Neural progenitor cell (in vitro differentiated cells): Measurements from ENCODE around the gene RAP1A. TPM values are rescaled to one million over a fixed set of nuclear protein-coding genes. Genes with fewer than 3 reads are reported as not detected.

Experiments
- DNase-seq: peaks from one replicate; pipeline ENCODE4 v3.0.0-alpha.2; 2016; ENCODE audit warnings: low spot score
- H2AFZ ChIP-seq: fragments of 200-600 bp; sonication (generic); replicated peaks from 2 replicates; pipeline ENCODE4 v1.6.1; 2016; ENCODE audit warnings: antibody characterized with exemption
- H3F3A ChIP-seq: fragments of 200-600 bp; sonication (generic); 2 replicates; pipeline ENCODE4 v1.6.1; 2016; ENCODE audit warnings: antibody characterized with exemption, low read depth
- H3K27ac ChIP-seq: fragments of 200-600 bp; sonication (generic); 2 replicates; pipeline ENCODE4 v1.5.1; 2016; ENCODE audit warnings: mild to moderate bottlenecking
- H3K27me3 ChIP-seq: fragments of 200-600 bp; sonication (generic); 2 replicates; pipeline ENCODE4 v1.6.1; 2016; ENCODE audit warnings: mild to moderate bottlenecking, moderate library complexity
- H3K36me3 ChIP-seq: fragments of 200-600 bp; sonication (generic); 2 replicates; pipeline ENCODE4 v1.5.1; 2016
- H3K4me1 ChIP-seq: fragments of 200-600 bp; sonication (generic); 2 replicates; pipeline ENCODE4 v1.6.1; 2016; ENCODE audit warnings: mixed run types
- H3K4me2 ChIP-seq: fragments of 200-600 bp; sonication (generic); 2 replicates; pipeline ENCODE4 v1.6.1; 2016
- H3K4me3 ChIP-seq: fragments of 200-600 bp; sonication (generic); 2 replicates; pipeline ENCODE4 v1.5.1; 2016
- H3K79me2 ChIP-seq: fragments of 200-600 bp; sonication (generic); 2 replicates; pipeline ENCODE4 v1.6.1; 2016; ENCODE audit warnings: low read depth
- H3K9ac ChIP-seq: fragments of 200-600 bp; sonication (generic); 2 replicates; pipeline ENCODE4 v1.6.1; 2016
- H3K9me3 ChIP-seq: fragments of 200-600 bp; sonication (generic); 2 replicates; pipeline ENCODE4 v1.5.1; 2016; ENCODE audit warnings: low read depth
- H4K20me1 ChIP-seq: fragments of 200-600 bp; sonication (generic); 2 replicates; pipeline ENCODE4 v1.6.1; 2016; ENCODE audit warnings: low read depth
- H3K27ac Mint-ChIP-seq: 3 replicates; pipeline ENCODE4 v1.8.0; 2021; ENCODE audit warnings: mixed read lengths
- H3K27me3 Mint-ChIP-seq: 2 replicates; pipeline ENCODE4 v1.8.0; 2022; ENCODE audit warnings: low read depth, mild to moderate bottlenecking, inconsistent platforms, moderate library complexity, mixed read lengths; ENCODE audit not compliant: insufficient read depth
- H3K36me3 Mint-ChIP-seq: 3 replicates; pipeline ENCODE4 v1.8.0; 2021; ENCODE audit warnings: mixed read lengths
- H3K4me1 Mint-ChIP-seq: 3 replicates; pipeline ENCODE4 v1.8.0; 2021; ENCODE audit warnings: mixed read lengths
- H3K4me3 Mint-ChIP-seq: 3 replicates; pipeline ENCODE4 v1.8.0; 2021; ENCODE audit warnings: mild to moderate bottlenecking, moderate library complexity, mixed read lengths
- H3K9me3 Mint-ChIP-seq: 3 replicates; pipeline ENCODE4 v1.8.0; 2020; ENCODE audit warnings: mixed read lengths
- EZH2 ChIP-seq: fragments of 200-600 bp; sonication (generic); IDR thresholded peaks from 2 replicates; pipeline ENCODE4 v1.6.1; 2017; ENCODE audit warnings: antibody characterized with exemption, mild to moderate bottlenecking, moderate library complexity
- EZH2phosphoT487 ChIP-seq: fragments of 200-600 bp; sonication (generic); IDR thresholded peaks from 2 replicates; pipeline ENCODE4 v1.6.1; 2017; ENCODE audit warnings: antibody characterized with exemption
- total RNA-seq: library from RNA; depleted of rRNA; stranded (reverse); fragments of >200 nt; gene quantifications from 2 replicates; pipeline ENCODE4 v1.2.3, GENCODE V29; 2015; ENCODE audit warnings: low replicate concordance
- TF ChIP-seq, protein P1 (sequence below): fragments of 200-600 bp; sonication (generic); IDR thresholded peaks from 2 replicates; pipeline ENCODE4 v1.5.1; 2017; ENCODE audit warnings: antibody characterized with exemption, mild to moderate bottlenecking

Gene RAP1A
- total RNA-seq, 1 donor from 2014 or later: 27.5 TPM

DNA sequence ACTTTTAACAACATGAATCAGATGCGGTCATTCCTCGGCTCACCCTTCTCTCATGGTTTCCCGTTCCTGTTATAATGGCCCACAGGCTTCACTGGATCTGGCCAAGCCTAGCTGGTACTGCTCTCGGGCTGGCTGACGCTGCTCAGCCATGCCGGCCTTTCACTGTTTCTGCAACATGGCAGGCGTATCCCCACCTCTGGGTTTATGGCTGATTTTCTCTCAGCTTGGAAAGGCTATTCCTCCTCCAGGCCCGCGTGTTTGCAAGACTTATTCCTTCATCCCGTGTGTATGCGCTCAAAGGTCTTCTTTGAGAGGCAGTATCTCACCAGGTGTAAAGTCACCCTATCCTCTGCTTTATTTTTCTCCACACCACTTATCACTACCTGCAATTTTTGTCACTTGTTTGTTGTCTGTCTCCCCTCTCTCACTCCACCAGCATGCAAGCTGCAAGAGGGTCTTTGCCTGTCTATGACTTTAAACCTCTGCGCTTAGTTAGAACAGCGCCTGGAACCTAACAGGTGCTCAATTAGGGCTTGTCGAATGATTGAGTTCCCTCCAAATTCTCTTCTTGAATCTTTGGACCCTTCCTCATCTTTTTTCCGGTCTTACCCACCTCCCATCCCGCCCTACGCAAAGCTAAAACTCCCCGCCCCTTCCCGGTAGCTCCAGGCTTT is 491 bp upstream of the RAP1A start:
- H3F3A ChIP-seq: peaks cover 9% of the 10 kb centered on the region

DNA sequence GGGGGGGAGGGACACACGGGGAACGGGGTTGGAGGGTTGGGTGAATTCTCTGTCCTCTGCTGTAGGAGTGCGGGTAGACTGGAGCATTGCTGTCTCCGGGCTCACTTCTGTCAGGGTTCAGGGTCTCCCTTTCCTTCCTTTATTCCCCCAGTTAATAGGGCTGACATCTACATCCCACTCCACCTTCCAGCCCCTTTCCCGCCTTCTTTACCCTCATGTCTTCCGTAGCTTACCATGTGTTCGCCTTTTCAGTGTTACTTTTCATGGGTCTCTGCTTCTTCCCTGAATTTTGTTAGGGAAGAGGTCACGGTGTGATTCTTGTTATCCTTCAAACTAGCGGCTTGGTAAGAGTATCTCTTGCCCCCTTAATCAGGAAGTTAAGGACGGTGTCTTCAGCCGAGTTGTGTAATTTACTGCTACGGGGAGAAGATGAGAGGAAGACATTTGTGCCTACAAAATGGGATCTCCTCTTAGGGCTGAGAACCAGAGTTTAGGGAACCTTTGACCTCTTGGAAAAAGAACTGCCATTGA is 917 bp downstream of the RAP1A start:
- Mint-ChIP-seq H3K9me3 (no peaks in the 10 kb centered on the region), H3K4me1 (peaks cover 23% of the 10 kb centered on the region), H3K36me3 (no peaks in the 10 kb centered on the region), H3K27me3 (peaks cover 2% of the 10 kb centered on the region), H3K27ac (peak overlapping the region; percentile 2), H3K4me3 (peak overlapping the region; percentile 88)
- no peak for TF ChIP-seq EZH2
- TF ChIP-seq, protein P1, sequence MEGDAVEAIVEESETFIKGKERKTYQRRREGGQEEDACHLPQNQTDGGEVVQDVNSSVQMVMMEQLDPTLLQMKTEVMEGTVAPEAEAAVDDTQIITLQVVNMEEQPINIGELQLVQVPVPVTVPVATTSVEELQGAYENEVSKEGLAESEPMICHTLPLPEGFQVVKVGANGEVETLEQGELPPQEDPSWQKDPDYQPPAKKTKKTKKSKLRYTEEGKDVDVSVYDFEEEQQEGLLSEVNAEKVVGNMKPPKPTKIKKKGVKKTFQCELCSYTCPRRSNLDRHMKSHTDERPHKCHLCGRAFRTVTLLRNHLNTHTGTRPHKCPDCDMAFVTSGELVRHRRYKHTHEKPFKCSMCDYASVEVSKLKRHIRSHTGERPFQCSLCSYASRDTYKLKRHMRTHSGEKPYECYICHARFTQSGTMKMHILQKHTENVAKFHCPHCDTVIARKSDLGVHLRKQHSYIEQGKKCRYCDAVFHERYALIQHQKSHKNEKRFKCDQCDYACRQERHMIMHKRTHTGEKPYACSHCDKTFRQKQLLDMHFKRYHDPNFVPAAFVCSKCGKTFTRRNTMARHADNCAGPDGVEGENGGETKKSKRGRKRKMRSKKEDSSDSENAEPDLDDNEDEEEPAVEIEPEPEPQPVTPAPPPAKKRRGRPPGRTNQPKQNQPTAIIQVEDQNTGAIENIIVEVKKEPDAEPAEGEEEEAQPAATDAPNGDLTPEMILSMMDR: no peak
- no peak for TF ChIP-seq EZH2phosphoT487
- Histone ChIP-seq H3K4me1 (peaks cover 12% of the 10 kb centered on the region), H4K20me1 (peaks cover 24% of the 10 kb centered on the region), H3K36me3 (no peaks in the 10 kb centered on the region), H3K4me2 (peak overlapping the region; percentile 84), H3K27me3 (no peaks in the 10 kb centered on the region), H3K9me3 (no peaks in the 10 kb centered on the region), H3K79me2 (peaks cover 56% of the 10 kb centered on the region), H3K27ac (peak overlapping the region; percentile 6), H3F3A (peaks cover 9% of the 10 kb centered on the region), H3K4me3 (peak overlapping the region; percentile 54), H3K9ac (peak overlapping the region; percentile 56), H2AFZ (no peak overlapping the region)
- no peak for DNase-seq

More for the DNA sequence above, 491 bp upstream of the RAP1A start:
- TF ChIP-seq EZH2 (peak; percentile 27), EZH2phosphoT487 (no peak)
- peaks cover 2% of the 10 kb centered on the region for H3K27me3 Mint-ChIP-seq
- no peaks in the 10 kb centered on the region for H3K36me3 Mint-ChIP-seq
- peaks cover 12% of the 10 kb centered on the region for H3K4me1 ChIP-seq
- peak overlapping the region; percentile 87 for H3K27ac Mint-ChIP-seq
- H3K4me2 ChIP-seq: peak overlapping the region; percentile 84
- peaks cover 42% of the 10 kb centered on the region for H3K79me2 ChIP-seq
- peak overlapping the region; percentile 75 for H2AFZ ChIP-seq
- no peaks in the 10 kb centered on the region for H3K36me3 ChIP-seq
- no peaks in the 10 kb centered on the region for H3K9me3 ChIP-seq
- H3K4me1 Mint-ChIP-seq: peaks cover 23% of the 10 kb centered on the region
- peak overlapping the region; percentile 54 for H3K4me3 ChIP-seq
- H3K9me3 Mint-ChIP-seq: no peaks in the 10 kb centered on the region
- no peaks in the 10 kb centered on the region for H3K27me3 ChIP-seq
- DNase-seq: no peak
- H3K9ac ChIP-seq: no peak overlapping the region
- no peak overlapping the region for H3K27ac ChIP-seq
- peak overlapping the region; percentile 87 for H3K4me3 Mint-ChIP-seq
- H4K20me1 ChIP-seq: peaks cover 24% of the 10 kb centered on the region

DNA sequence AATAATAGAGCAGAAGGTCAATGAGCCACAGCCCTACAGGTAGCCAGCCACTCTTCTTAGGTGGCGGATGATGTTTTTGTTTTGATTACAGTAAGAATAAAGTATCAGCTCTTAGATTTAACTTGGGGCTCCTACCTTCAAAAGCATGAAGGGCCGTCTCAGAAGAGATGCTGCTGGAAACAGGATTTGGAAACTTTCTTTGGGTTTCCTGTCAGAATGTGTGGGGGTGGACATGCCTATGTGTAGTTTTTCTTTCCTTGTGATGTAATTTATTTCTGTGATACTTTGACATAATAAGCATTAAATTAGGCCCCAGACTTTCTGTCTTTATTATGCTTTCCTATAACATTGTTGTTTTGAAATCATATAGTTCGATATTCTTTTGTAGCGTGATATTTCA is 1.5 kb downstream of the RAP1A start:
- H3K9me3 ChIP-seq: no peaks in the 10 kb centered on the region
- peaks cover 9% of the 10 kb centered on the region for H3F3A ChIP-seq
- no peak overlapping the region for H3K27ac ChIP-seq
- Mint-ChIP-seq H3K9me3 (no peaks in the 10 kb centered on the region), H3K36me3 (no peaks in the 10 kb centered on the region), H3K27ac (no peak overlapping the region), H3K4me1 (peaks cover 23% of the 10 kb centered on the region), H3K4me3 (peak overlapping the region; percentile 88), H3K27me3 (peaks cover 2% of the 10 kb centered on the region)
- no peak for DNase-seq
- H3K27me3 ChIP-seq: no peaks in the 10 kb centered on the region
- peaks cover 29% of the 10 kb centered on the region for H4K20me1 ChIP-seq
- peak overlapping the region; percentile 84 for H3K4me2 ChIP-seq
- H3K79me2 ChIP-seq: peaks cover 62% of the 10 kb centered on the region
- no peak overlapping the region for H2AFZ ChIP-seq
- peaks cover 12% of the 10 kb centered on the region for H3K4me1 ChIP-seq
- peak overlapping the region; percentile 54 for H3K4me3 ChIP-seq
- TF ChIP-seq, protein P1: no peak
- TF ChIP-seq EZH2 (no peak), EZH2phosphoT487 (no peak)
- H3K9ac ChIP-seq: no peak overlapping the region
- no peaks in the 10 kb centered on the region for H3K36me3 ChIP-seq

DNA sequence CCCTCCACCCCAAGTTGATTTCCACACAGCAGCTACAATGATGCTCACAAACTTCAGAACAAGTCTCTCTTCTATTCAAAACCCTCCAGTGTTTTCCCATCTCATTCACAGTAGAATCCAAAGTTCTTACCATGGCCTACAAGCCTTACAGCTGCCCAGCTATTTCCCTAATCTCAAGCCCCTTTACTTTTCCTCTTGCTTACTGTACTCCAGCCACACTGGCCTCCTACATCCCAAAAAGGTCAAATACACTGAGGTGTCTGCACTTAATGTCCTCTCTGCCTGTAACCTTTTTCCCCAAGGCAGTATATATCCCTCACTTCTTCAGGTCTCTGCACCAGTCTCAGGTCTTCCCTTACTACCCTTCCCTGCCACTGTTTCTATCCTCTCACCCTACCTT is 2.6 kb downstream of the RAP1A start:
- H2AFZ ChIP-seq: no peak overlapping the region
- Mint-ChIP-seq H3K27ac (no peak overlapping the region), H3K9me3 (no peaks in the 10 kb centered on the region), H3K4me1 (peaks cover 23% of the 10 kb centered on the region), H3K27me3 (peaks cover 2% of the 10 kb centered on the region), H3K4me3 (peak overlapping the region; percentile 10), H3K36me3 (no peaks in the 10 kb centered on the region)
- TF ChIP-seq, protein P1: no peak
- no peak for TF ChIP-seq EZH2
- no peak for TF ChIP-seq EZH2phosphoT487
- peaks cover 73% of the 10 kb centered on the region for H3K79me2 ChIP-seq
- no peak for DNase-seq
- no peak overlapping the region for H3K27ac ChIP-seq
- H3K4me2 ChIP-seq: no peak overlapping the region
- H3K4me3 ChIP-seq: no peak overlapping the region
- no peaks in the 10 kb centered on the region for H3K9me3 ChIP-seq
- H3K27me3 ChIP-seq: no peaks in the 10 kb centered on the region
- peaks cover 36% of the 10 kb centered on the region for H4K20me1 ChIP-seq
- peaks cover 12% of the 10 kb centered on the region for H3K4me1 ChIP-seq
- H3K9ac ChIP-seq: no peak overlapping the region
- peaks cover 9% of the 10 kb centered on the region for H3F3A ChIP-seq
- no peaks in the 10 kb centered on the region for H3K36me3 ChIP-seq
